GM12864 (cell line): Measurements from ENCODE around the gene UNC13C.

Experiments used
- DNase-seq: peaks from one replicate; pipeline ENCODE4 v3.0.0-alpha.2; 2011; ENCODE audit warnings: low read depth
- H3K4me3 ChIP-seq: 2 replicates; pipeline ENCODE4 v1.5.1; 2011; ENCODE audit warnings: mild to moderate bottlenecking, low read depth, low read length, control low read depth
- CTCF ChIP-seq: IDR thresholded peaks from 2 replicates; pipeline ENCODE4 v1.5.1; 2011; ENCODE audit warnings: low read depth, mild to moderate bottlenecking, moderate library complexity, low read length, control low read depth, inconsistent platforms; ENCODE audit errors: missing control alignments

UNC13C gene

DNA sequence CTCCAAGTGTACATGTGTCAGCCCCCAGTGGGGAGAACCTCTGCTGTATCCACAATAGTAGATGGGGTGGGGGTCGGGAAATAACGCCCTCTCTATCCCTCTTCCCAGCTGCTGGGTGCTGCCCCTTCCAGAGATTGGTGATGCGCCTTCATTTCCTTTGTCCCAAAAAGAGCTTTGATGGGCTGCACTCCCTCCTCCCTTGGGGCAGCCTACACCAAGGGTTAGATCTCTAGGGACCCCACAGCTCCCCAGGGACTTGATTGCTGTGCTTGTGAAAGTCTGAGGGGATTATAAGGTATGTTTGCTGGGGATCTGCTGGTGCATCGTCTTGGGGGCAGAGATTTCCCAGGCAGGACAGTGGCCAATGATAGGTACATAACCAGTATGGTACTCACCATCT, 105.3 kb downstream of the UNC13C start:
- no peak for TF ChIP-seq CTCF

GRCh38 chr15:54083991-54084390, 105.8 kb downstream of the UNC13C start:
- no peak overlapping the region for H3K4me3 ChIP-seq
- DNase-seq = no peak
- no peak for TF ChIP-seq CTCF

More for the DNA sequence above, 105.3 kb downstream of the UNC13C start:
- DNase-seq = no peak
- no peak overlapping the region for H3K4me3 ChIP-seq

DNA sequence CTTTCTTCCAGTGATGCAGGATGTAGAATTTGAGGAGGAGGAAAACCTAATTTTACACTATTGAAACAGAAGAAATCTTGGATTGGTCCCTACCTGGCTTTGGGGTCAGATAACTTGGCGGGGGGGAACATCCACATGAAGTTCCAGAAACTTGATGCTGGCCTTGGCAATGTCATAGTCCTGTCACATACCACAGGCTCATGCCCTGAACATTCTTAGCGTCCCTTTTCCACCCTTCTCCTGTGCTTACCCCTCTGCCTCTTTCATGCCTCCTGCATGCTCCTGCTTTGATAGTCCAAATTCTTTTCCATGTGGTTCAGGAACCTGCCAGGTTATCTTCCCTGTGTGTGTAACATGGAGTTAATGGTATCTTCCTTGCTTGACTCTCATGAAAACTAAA, 110.6 kb downstream of the UNC13C start:
- no peak for TF ChIP-seq CTCF
- no peak for DNase-seq
- no peak overlapping the region for H3K4me3 ChIP-seq

DNA sequence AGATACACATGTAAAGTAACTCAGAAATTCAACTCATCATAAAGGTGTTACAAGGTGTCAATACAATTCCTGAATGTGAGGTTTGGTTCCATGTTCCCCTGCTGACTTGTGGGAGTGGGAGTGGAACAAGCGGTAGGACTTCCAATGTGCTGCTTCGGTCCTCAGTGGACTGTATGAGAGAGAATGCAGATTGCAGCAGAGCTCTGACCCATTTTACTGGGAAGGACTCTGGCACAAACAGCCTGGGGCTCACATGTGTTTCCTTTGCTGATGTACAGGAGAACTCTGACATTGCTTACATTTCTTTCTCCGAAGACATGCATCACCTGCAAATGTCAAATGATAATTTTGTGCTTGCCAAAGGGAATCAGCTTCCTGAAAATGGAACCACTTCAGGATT, 111.5 kb downstream of the UNC13C start:
- no peak for DNase-seq
- no peak for TF ChIP-seq CTCF

DNA sequence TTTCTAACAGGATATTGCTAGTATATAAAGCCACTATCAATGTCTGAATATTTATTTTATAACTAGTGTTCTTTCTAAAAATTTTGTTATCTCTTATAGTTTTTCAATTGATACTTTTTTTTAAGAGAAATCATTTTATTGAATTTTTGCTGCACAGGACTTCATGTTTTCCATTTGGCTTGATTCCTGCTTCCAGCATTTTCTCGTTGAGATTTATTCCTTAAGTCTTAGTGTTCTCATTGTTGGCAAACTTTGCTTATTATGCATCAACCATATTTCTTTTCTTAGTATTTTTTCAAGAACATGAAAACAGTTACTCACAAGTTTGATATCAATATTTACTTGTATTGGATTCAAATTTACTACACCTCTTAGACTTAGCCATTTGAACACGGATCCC, 113.4 kb downstream of the UNC13C start:
- TF ChIP-seq CTCF = no peak
- no peak for DNase-seq
- no peak overlapping the region for H3K4me3 ChIP-seq

More for the DNA sequence above, 111.5 kb downstream of the UNC13C start:
- no peak overlapping the region for H3K4me3 ChIP-seq

GRCh38 chr15:54094661-54095060, 116.4 kb downstream of the UNC13C start:
- no peak for TF ChIP-seq CTCF
- no peak overlapping the region for H3K4me3 ChIP-seq
- no peak for DNase-seq

DNA sequence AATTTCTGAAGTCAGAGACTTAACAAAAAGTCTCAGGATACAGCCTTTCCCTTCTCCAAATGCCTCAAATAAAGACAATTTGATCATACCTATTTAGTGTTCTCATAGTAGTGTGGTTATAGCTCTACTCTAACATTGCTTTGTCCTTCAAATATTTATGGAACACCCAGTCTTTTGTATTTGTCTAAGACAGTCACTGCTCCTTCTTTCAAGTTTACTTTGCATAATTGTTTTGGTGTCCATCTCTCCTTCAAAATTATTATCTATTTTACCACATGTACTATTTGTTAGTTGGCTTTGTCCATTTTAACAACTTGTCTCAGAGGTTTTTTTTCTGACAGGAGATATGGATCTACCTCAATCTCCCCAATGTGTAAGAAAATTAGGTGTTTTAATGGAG, 118.8 kb downstream of the UNC13C start:
- TF ChIP-seq CTCF = no peak
- DNase-seq = no peak
- no peak overlapping the region for H3K4me3 ChIP-seq
